Epidermal melanocyte (primary cell): ENCODE results near the gene CDKN2B.
"Not testable (repeated sequence)": the region's sequence is repeated elsewhere in the genome, so short reads cannot be mapped to it uniquely, and the experiment has no call there.

Experiments
- DNase-seq: peaks from one replicate; pipeline ENCODE4 v3.0.0; 2011; ENCODE audit warnings: low spot score; ENCODE audit not compliant: insufficient read length

Gene CDKN2B

DNA sequence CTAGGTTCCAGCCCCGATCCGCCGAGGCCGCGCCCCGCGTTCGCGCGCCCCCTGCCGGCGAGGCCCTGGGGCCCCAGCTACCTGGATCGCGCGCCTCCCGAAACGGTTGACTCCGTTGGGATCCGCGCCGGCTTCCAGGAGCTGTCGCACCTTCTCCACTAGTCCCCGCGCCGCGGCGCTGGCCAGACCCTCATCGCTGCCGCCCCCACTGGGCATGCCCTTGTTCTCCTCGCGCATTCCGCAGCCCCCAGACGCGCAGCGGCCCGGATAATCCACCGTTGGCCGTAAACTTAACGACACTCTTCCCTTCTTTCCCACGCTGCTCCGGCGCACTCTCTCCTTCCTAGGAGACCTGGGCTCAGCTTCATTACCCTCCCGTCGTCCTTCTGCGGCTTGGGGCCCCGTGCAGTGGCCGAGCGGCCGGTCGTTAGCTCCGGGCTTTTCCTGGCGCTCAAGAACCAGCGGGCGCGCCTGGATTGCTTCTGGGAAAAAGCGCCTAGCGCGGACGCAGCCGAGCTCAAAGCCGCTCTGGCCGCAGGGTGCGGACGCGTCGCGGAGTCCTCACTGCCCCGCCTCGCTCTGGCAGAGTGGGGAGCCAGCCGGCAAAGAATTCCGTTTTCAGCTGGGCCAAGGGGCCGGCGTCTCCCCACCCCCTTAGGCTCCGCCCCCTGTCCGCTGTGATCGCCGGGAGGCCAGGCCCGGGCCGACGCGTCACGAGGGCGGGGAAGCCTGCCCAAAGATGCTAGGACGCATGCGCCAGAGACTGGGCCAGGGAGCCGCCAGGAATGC, at the start of gene CDKN2B:
Gene CDKN2B (minus strand): TSS at position 589 of the 789 bp plus-strand sequence. CDS start 352 bp downstream, at position 237.
- peak; percentile 89 for DNase-seq

DNA sequence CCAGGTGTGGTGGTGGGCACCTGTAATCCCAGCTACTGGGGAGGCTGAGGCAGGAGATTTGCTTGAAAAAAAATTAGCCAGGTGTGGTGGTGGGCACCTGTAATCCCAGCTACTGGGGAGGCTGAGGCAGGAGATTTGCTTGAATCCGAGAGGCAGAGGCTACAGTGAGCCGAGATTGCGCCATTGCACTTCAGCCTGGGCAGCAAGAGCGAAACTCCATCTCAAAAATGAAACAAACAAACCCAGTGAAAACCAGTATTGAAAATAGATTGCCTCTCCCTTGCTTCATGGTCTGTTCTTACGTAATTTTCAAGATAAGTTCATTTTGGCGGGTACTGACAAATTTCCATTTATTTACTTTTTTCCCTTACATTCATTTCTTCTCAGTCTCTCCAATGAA, 48.9 kb upstream of the CDKN2B start:
- not testable (repeated sequence) for DNase-seq

- DNase-seq = no peak
Measured at GRCh38 chr9:22056402-22056801, 47.3 kb upstream of the CDKN2B start.

DNA sequence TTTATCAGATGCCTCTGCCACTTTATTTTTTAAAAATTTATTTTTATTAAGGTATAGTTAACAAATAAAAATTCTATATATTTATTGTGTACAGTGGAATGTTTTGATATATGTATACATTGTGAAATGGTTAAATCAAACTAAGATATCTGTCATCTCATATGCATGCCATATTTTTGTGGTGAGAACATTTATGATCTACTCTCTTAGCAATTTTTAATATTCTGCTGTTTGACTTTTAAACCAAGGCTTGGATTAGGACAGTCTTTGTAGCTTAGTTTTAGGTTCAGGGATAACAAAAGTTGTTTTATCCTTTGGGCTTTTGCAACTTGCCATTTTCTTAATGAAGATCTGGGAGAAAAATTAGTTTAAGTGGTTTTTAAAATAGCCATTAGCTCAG, 46.0 kb upstream of the CDKN2B start:
- no peak for DNase-seq

GRCh38 chr9:22054529-22054928, 45.4 kb upstream of the CDKN2B start:
- DNase-seq = no peak

DNA sequence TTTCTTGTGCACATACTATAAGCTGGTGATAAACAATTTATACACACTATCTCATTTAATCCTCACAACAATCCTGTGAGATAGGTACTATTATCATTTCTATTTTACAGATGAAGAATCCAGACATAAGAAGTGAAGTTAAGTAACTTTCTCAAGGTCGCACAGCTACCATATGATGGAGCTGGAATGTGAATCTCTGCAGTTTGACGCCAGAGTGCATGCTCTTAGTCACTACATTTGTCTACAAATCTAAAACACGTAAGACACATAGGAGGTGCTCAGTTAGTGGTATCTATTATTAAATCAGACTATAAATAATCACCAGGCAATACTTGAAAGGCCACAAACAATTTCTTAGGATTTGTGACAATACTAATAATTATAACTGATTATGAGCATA, 45.0 kb upstream of the CDKN2B start:
- DNase-seq = no peak

DNA sequence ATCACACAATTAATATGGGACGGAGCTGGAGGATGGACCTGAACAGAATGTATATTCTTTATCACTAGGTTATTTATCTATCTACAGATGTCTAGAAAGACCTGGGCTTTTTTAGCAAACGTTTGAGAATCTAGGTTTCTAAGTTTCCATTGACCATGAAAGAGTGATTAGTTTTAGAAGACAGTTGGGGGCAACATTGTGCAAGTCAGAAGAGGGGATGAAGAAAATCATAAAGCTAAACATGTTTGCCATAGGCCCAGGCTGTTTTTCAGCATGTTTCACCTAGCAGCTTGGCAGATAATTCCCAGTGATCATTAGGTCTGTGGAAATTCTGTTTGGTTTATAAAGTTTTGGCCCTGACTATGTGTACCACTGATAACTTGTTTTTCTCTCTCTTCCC, 44.1 kb upstream of the CDKN2B start:
- DNase-seq = no peak

- DNase-seq = no peak
Measured at GRCh38 chr9:22052376-22052945, 43.4 kb upstream of the CDKN2B start.

DNA sequence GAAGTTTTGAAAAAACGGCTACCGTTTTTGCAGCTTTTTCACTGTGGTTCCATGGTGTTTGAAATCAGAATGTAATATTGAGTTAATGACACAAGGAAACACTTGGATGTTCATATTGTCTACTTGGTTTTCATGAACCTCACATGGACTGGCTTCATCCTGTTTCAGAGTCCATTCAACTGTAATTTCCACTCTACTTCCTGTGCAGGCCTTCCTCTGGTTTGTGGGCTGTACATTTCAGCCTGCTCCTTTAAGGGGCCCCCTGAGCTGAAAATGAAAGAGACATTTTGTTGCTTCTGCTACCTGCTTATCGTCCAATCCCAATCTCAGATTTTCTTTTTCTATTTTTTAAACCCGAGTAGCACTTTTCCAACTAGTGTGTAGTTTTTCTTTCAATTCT, 41.8 kb upstream of the CDKN2B start:
- no peak for DNase-seq

DNA sequence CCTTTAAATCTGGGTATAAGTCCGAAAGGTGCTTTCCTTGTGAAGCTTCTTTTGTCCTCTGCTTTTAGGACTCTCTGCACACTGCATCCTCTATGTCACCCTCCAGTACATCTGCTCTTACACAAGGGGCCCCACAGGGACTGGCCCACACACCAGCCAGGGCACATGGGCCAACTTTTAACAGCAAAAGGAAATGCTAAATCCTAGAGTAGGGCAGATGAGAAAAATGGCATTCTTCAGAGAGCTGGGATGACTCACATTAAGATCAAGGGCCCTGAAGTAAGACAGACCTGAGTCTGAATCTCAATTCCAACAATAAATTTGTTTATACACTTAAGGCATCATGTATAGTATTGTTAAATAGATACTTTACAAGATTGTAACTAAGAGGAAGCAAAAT, 40.3 kb upstream of the CDKN2B start:
- no peak for DNase-seq

DNA sequence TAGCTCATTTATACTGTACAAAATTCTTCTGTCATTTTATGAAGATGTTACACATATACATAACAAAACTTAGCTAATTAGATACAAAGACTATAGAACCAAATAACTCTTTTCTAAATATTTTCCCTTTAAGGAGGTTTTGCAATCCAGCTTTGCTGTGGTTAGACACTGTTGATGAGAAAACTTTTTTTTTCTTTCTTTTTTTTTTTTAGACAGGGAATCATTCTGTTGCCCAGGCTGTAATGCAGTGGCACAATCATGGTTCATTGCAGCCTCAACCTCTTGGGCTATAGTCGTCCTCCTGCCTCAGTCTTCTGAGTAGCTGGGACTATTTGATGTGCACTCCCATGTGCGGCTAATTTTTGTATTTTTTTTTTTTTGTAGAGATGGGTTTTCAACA, 38.5 kb upstream of the CDKN2B start:
- DNase-seq = no peak

GRCh38 chr9:22046243-22046885, 37.3 kb upstream of the CDKN2B start:
- DNase-seq = no peak

DNA sequence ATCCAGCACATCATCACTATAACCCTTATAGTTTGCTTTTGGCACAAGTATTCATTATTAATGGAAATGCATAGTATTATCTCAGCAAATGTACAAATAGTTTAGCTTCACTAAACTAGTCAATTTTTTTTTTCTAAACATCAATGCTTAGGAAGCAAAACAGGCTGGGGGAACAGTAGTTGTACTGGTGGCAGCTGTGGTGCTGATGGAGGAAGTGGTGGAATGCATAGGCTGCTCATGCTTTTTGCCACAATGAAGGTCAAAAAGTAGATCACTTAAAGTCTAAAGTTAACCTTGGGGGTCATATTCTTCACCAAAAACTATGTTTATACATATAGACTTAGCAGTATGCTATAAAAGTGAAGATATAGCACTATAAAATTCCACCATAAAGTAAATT, 36.3 kb upstream of the CDKN2B start:
- no peak for DNase-seq

DNA sequence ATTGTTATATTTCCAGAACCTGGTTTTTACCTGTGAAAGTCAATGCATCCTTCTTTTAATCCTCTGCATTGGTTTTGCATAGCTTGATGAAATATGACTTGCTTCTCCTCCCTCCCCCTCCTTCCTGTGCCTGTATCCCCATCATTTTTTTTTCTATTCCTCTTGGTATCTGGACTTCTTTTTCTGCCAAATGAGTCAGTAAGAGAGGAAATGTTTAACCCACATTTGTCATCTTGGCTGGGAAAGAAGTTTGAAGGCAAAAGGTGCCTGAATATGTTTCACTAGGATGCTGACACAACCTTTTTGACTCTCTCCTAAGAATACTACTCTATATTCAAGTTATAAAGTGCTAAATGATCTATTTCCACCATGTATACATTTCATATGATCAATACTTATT, 35.5 kb upstream of the CDKN2B start:
- no peak for DNase-seq

- no peak for DNase-seq
Measured at GRCh38 chr9:22043928-22044327, 34.8 kb upstream of the CDKN2B start.

GRCh38 chr9:22041775-22042174, 32.7 kb upstream of the CDKN2B start:
- DNase-seq = no peak

DNA sequence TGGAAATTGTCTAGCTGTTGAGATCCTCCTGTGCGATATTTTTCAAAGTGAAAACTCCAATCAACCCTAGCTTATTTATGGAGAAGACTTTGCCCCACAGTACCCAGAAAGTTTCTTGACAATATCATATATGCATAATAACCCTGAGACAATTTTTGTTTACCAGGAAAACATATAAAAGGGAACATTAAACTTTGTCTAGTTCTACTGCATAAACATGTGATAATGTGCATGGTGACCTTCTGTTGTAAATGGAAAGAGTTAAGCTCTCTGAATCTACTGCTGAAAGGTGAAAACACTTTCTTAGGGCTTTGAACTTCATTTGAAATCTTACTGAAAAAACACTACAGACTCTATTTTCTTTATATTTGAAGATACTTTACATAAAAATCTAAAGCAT, 32.2 kb upstream of the CDKN2B start:
- no peak for DNase-seq

- no peak for DNase-seq
Measured at GRCh38 chr9:22040760-22041159, 31.7 kb upstream of the CDKN2B start.

DNA sequence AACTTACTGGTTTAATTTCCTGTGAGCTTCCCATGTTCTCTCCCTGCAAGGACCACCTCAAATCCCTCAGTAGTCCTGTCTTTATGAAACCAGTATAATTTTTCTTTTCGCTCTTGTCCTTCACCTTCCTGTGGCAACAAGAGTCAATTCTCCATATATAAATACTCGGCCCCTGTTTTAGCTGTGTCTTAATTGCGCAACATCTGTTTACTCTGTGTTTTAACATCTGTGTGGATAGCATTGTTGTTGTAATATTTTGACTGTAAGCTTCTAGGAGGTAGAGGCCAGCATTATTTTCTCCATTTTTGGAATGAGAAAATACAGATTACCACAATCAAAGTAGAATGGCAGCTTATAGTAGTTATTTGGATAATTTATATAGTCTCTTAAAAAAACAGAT, 30.2 kb upstream of the CDKN2B start:
- DNase-seq = no peak

DNA sequence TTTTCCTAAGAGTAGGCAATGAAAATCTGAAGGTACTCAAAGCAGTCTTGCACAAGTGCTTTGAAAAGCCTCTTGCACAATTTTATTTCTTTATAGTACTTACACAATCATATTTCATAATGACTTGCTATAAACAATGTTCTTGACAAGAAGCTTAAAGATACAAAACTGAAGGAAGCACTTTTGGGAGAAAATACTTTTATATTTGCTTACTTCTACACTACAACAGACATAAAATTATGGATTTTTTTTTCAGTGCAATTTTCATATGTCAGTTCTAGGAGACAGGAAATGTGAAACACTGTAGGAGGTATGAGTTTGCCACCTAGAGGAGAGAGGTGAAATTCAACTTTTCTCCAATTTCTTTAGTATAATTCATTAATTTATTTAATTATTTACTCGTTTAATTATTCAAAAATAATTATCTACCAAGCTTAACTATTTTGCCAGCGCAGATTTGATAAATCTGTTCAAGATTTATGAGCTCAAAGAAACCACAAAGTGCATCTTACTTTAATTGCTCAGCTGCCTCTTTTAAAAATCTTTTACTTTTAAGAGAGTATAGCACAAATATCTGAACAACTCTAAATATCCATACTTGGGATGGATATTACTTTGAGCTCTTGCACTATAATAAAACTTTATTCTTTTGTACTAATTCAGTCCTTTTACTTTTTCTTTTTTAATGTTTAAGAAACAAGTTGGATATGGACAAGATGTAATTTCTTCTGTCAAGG, 29.0 kb upstream of the CDKN2B start:
- DNase-seq = no peak

DNA sequence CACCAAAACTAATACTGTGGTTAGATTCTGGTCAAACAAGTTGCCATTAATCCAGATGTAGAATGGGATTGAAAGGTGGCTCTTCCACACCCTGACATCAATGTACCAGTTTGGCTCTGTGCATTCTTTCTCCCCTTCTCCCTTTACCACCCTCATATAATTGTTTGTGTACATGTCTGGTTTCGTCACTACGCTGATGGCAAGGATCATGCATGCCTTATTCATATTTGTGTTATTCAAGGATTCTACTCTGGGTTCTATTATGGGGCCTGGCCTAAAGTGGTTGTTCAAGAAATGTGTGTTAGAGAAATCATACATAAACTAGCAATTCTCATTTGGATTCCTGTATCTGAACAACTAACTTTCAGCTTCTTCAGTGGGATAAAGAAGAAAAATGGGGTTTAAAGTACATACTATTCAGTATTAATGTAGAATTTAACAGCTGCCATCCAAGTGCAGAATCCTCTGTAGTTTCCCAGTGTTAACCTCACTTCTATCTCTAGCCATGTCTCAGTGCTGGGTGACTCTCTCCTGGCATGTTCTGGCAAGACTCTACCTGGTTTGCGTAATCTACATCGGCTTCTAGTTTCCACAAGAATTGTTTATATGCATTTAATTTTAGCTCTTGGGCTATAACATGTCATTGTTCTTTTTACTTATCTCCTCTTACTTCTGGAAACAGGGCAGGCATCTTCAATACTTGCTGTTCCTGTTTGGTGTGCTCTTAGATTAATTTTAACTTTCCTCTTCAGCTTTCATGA, 27.9 kb upstream of the CDKN2B start:
- DNase-seq = no peak
